ENCODE data around the gene USPL1.
"Not testable (repeated sequence)": the region's sequence is repeated elsewhere in the genome, so short reads cannot be mapped to it uniquely, and the experiment has no call there.

The USPL1 gene

GRCh38 chr13:30616927-30617314 is 799 bp upstream of the USPL1 start:
- DNase-seq, result peak; percentile 88

GRCh38 chr13:30618186-30618929 is 638 bp downstream of the USPL1 start:
- DNase-seq, result peak; percentile 29

- no peak for DNase-seq
Observed at GRCh38 chr13:30618930-30619279, 1.2 kb downstream of the USPL1 start.

GRCh38 chr13:30619731-30620130 is 2.0 kb downstream of the USPL1 start:
- no peak for DNase-seq

GRCh38 chr13:30620941-30621340 is 3.2 kb downstream of the USPL1 start:
- DNase-seq, result no peak

DNA sequence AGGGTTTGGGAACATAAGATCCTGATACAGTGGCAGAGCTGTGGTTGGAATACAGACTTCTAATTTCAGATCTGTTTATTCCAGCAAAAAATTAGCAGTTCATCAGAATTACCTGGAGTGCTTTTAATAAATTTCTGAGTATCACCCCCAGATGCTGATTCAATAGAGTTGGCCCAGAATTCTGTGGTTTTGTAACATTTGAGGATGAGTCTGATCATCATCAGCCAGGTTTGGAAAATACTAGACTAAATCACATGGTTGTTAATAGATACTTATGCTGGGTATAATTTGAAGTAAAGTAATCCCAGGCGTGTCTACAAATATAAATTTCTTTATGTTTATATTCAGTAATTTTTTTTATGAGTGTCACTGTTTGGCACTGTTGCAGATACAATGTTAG is 4.8 kb downstream of the USPL1 start:
- DNase-seq, result no peak

- no peak for DNase-seq
Observed at GRCh38 chr13:30623392-30623791, 5.7 kb downstream of the USPL1 start.

GRCh38 chr13:30624630-30625029 is 6.9 kb downstream of the USPL1 start:
- no peak for DNase-seq

GRCh38 chr13:30629527-30629926 is 11.8 kb downstream of the USPL1 start:
- no peak for DNase-seq

DNA sequence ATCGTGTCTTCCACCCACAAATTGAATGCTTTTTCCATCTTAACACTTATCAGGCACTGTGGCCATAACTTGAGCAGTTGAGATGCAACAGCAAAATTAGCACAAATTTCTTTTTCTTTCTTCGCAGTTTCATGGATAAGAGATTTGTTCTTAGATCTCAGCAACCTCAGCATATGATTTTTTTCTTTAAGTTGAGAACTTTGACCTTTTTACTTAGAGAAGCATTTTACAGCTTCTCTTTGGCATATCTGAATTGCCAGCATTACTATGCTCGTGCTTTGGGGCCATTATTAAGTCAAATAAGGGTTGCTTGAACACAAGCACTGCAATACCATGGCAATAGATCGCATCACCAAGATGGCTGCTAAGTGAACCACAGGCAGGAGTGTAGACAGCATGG is 16.1 kb downstream of the USPL1 start:
- DNase-seq, result no peak

GRCh38 chr13:30634838-30635237 is 17.1 kb downstream of the USPL1 start:
- DNase-seq, result no peak

DNA sequence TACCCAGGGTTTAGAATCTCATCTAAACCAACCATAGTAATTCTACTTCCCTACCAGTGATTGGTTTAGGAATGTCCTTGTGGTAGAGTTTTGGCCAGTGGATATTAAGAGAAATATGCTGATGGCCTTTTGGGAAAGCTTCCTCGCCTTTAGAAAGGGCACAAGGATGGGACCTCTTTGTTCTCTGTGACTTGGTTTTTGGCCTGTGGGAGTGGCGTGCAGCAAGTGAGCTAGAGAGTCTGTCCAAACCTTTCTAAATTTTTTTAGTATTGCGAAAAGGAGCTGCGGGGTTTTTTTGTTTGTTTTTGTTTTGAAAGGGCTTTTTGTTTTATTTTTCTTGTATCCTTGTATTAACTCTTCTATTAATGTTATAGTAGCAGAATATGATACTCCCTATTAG is 20.6 kb downstream of the USPL1 start:
- DNase-seq, result no peak

- no peak for DNase-seq
Observed at GRCh38 chr13:30639671-30640070, 22.0 kb downstream of the USPL1 start.

DNA sequence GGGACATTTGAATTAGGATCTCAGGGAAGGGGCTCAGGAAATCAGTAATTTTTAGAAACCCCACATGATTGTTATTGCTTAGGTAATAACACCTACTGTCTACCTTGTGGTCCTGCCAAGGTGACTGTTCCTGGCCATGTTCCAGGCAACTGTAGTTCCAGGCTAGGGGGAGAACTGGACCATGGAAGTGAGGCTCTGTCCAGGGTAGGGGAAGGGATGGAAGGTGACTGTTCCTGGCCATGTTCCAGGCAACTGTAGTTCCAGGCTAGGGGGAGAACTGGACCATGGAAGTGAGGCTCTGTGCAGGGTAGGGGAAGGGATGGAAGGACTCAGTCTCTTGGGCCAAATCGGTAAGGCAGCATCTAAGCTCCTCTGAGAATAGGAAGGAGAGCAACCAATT is 23.5 kb downstream of the USPL1 start:
- not testable (repeated sequence) for DNase-seq

GRCh38 chr13:30645629-30646028 is 27.9 kb downstream of the USPL1 start:
- DNase-seq, result no peak

DNA sequence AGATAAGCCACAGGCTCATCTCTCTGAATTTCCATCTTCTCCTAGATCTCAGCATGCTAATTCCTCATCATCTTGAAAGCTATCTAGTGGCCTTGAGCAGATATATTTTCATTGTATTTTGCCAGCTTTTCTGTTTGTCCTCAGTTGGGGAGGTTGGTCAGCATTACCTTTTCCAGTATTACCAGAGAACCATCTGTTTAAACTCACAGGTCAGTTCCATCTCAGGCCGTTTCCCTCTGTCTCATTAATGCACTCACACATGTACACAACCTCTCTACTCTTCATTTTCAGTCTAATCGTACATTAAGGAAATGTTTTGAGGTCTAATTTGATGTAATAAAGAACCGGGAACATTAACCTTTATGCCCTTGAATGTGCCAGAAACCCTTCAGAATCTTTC is 29.7 kb downstream of the USPL1 start:
- no peak for DNase-seq

GRCh38 chr13:30647824-30648521 is 30.3 kb downstream of the USPL1 start:
- DNase-seq, result no peak

GRCh38 chr13:30648522-30649012 is 30.8 kb downstream of the USPL1 start:
- no peak for DNase-seq

DNA sequence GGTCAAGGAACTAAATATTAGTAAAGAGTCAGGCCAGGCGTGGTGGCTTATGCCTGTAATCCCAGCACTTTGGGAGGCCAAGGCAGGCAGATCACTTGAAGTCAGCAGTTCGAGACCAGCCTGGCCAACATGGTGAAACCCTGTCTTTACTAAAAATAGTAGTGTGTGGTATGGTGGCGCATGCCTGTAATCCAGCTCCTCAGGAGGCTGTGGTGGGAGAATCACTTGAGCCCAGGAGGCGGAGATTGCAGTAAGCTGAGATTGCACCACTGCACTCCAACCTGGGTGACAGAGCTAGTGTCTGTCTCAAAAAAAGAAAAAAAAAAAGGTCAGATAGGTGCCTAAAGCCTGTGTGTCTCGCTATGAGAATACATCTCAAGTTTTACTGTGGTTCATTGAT is 33.9 kb downstream of the USPL1 start:
- DNase-seq, result not testable (repeated sequence)

GRCh38 chr13:30652746-30653386 is 35.1 kb downstream of the USPL1 start:
- DNase-seq, result no peak

- no peak for DNase-seq
Observed at GRCh38 chr13:30654430-30654829, 36.7 kb downstream of the USPL1 start.

DNA sequence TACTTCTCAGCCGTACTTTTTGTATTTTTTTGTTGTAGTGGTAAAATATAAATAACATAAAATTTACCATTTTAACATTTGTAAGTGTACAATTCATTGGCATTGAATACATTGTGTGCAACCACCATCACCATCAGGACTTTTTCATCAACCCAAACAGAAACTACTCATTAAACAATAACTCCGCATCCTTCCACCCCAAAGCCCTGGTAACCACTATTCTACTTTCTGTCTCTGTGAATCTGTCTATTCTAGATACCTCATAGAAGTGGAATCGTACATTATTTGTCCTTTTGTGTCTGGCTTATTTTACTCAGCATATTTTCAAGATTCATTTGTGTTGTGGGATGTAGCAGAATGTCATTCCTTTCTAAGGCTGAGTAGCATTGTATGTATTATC is 38.5 kb downstream of the USPL1 start:
- no peak for DNase-seq

DNA sequence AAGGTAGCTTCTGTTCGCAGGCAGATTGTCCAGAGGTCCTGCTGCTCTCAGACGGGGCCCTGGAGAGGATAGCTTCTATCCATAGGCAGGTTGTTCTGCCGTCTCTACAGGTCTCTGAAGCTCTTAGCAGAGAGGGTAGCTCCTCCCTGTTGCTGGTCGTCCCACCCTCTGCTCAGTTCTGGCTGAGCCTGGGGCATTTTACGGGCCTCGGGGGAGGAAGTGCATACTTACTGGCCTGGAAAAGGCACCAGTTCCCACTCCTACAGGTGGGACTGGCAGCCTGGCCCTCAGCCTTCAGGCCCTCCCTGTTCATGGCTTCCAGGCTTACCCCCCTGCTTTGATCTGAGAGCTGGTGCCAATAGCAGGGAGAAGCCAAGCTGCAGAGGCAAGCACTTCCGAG is 42.3 kb downstream of the USPL1 start:
- no peak for DNase-seq

DNA sequence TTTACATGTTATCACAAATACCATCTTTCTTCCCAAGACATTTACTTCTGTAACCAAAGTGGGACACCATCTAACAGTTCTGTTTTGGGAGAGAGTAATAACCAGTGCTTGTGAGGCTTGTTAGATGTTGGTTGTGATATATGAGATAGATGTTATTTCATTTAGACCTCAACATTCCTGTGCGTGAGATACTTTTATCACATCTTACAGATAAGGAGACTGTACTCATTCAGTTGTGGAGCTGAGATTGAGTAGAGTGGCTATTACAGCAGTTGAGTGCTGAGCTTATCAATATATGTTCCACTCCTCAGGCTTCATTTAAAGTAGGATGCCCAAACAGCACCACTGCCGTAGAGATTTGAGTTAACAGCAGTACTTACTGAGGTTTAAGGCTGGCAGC is 43.1 kb downstream of the USPL1 start:
- no peak for DNase-seq

Data from NCI-H146 (cell line).